ENCODE measurements around the gene SLC25A23.

SLC25A23 gene

DNA sequence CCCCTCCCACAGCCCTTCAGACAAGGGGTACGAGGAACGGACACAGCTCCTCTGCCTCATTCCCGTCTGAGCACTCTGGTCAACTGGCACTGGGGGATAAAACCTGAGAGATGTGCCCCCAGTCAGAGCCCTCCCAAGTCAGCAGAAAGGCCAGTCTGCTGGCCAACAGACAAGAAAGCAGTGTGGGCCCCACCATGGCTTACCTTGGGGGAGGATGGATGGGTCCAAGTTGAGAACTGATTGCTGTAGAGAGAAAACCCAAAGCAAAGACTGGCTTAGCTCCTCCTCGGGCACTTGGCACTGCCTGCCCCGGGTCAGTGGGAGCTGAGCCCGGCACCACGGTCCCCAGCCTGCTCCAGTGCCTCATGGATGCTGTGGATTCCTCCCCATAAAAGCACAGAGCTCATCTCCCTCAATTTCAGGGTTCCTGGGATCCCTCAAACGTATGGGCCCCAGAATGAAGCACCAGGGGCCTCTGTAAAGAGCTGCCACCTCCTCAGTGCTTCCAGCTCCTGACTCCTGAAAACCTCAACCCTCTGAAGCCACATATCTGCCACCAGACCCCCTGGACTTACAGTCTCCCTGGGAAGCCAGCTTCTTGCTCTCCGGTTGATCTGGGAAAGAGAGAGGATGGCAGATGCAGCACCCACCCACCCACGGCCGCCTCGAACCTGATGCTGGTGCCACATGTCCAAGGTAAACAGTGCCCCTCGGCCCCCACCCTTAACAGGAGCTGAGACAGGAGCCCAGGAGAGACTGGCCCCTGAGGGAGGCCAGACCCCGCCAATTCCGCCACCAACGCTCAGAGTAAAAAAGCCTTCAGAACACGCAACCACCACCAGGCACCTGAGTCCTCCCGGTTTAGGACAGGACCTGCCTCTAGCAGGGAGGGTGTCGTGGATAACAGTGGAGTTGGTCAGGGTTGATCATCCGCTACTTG is 38.2 kb downstream of the SLC25A23 start:
- no peak for DNase-seq (ENCODE audit: extremely low read depth, low read depth)
- TF ChIP-seq, protein P1, sequence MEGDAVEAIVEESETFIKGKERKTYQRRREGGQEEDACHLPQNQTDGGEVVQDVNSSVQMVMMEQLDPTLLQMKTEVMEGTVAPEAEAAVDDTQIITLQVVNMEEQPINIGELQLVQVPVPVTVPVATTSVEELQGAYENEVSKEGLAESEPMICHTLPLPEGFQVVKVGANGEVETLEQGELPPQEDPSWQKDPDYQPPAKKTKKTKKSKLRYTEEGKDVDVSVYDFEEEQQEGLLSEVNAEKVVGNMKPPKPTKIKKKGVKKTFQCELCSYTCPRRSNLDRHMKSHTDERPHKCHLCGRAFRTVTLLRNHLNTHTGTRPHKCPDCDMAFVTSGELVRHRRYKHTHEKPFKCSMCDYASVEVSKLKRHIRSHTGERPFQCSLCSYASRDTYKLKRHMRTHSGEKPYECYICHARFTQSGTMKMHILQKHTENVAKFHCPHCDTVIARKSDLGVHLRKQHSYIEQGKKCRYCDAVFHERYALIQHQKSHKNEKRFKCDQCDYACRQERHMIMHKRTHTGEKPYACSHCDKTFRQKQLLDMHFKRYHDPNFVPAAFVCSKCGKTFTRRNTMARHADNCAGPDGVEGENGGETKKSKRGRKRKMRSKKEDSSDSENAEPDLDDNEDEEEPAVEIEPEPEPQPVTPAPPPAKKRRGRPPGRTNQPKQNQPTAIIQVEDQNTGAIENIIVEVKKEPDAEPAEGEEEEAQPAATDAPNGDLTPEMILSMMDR (IDR thresholded peaks at IDR 0.05; ENCODE audit: low read depth, low read length), result no peak

DNA sequence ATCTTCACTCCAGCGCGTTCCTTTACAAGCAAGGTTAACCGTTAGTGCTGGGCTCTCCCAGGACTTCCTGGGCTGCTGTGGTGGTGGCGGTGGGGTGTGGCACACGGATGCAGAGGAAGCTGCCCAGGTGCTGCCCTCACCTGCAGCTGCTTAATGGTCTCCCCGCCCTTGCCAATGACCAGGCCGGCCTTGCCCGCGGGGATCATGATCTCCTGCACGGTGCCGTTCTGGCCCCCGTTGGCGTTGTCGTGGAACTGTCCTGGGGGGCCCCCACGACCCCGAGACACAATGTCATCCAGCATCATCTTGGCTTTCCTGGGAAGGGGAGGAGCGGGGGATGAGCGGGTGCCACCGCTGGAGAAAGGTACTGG is 41.0 kb downstream of the SLC25A23 start:
- no peak for DNase-seq (ENCODE audit: extremely low read depth, low read depth)
- TF ChIP-seq, protein P1 (IDR thresholded peaks at IDR 0.05; ENCODE audit: low read depth, low read length), result no peak

DNA sequence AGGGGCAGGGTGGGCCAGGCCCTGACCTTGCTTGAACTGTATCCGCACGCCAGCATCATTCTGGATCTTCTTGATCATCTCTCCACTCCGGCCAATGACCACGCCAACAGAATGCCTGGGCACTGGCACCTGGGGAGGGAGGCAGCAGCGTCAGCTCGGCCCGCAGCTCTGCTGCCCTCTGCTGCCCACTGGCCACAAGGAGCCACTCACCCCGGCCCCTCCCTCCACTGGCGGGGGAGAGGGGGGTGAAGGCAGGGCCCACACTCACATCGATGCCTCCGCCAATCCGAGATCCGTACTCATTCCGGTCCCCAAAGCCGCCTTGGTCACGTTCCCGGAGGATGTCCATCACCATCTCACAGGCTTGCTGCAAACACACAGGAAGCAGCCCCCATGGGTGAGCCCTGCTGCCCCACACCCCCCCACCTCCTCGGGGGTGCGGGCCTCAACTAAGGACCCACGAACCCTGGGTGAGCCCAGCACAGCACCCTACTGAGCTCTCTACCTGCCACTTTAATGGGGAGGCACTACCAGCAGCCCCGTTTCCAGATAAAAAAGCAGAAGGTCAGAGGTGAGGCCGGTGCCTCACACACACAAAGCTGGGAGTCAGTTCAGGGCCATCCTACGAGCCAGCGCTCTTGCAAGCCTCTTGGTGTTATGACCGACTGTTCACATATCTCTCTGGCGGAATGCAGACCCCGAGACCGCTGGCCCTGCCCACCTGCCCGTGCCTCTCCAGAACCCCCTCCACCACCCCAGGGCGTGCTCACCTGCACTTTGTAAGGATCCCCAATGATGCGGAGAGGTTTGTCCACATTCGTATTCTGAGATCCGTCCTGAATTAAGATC is 41.7 kb downstream of the SLC25A23 start:
- no peak for DNase-seq (ENCODE audit: extremely low read depth, low read depth)
- TF ChIP-seq, protein P1 (IDR thresholded peaks at IDR 0.05; ENCODE audit: low read depth, low read length), result peak; percentile 40

DNA sequence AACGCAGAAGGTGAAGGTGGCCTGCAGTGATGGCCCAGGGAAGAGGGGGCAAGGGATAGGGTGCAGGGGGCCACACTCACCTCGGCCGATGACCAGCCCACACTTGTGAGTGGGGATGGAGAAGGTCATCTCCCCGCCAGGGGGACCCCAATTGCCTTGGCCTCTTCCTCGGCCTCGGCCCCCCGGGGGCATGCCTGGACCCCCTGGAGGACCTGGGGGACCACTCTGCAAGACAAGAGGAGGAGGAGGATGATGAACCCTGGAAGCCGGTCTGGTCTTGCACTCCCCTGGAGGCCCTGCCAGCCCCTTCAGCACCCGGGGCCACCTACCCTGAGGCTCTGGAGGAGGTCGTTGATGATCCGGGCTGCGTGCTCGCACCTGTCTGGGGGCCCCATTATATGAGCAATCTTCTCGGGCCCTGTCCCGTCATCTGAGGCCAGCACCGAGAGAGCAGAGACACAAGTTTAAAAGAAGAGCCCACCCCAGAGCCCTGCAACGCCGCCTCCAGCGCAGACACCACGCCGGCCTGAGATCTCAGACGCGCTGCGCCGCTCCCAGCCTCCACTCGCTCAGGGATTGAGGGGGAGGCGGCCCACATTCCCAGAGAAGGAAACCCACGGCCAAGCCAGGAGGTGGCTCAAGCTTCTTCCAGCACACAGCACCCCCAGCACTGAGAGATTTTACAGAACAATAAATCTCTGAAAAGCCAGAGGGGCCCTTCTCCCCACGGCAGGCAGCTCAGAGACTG is 42.8 kb downstream of the SLC25A23 start:
- DNase-seq (ENCODE audit: extremely low read depth, low read depth), result no peak
- TF ChIP-seq, protein P1 (IDR thresholded peaks at IDR 0.05; ENCODE audit: low read depth, low read length), result no peak

DNA sequence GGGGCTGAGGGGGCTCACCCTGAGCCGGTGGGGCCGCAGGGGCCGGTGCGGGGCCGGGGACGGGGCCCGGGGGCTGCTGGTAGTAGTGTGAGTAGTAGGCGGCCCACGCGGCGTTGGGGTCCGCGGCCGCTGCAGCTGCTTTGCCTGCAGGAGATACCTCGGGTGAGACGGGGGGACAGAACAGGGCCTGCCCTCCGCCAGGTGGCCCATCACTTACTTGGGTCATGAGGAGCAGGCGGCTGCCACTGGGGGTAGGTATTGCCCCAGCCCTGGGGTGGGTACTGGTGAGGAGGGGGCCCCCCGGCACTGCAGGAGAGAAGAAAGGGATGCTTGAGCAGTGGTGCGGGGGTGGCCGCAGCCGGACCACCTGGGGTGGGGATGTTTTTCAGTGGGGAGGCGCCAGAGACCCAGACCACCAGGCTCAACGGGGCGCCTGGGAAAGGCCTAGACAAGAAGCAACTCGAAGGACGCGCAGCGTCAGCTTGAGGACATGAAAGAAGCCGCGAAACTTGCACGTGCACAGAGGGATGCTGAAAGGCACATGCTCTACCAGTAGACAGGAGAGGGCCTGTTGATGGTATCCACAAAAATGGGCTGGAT is 43.9 kb downstream of the SLC25A23 start:
- TF ChIP-seq, protein P1 (IDR thresholded peaks at IDR 0.05; ENCODE audit: low read depth, low read length), result no peak
- DNase-seq (ENCODE audit: extremely low read depth, low read depth), result no peak

DNA sequence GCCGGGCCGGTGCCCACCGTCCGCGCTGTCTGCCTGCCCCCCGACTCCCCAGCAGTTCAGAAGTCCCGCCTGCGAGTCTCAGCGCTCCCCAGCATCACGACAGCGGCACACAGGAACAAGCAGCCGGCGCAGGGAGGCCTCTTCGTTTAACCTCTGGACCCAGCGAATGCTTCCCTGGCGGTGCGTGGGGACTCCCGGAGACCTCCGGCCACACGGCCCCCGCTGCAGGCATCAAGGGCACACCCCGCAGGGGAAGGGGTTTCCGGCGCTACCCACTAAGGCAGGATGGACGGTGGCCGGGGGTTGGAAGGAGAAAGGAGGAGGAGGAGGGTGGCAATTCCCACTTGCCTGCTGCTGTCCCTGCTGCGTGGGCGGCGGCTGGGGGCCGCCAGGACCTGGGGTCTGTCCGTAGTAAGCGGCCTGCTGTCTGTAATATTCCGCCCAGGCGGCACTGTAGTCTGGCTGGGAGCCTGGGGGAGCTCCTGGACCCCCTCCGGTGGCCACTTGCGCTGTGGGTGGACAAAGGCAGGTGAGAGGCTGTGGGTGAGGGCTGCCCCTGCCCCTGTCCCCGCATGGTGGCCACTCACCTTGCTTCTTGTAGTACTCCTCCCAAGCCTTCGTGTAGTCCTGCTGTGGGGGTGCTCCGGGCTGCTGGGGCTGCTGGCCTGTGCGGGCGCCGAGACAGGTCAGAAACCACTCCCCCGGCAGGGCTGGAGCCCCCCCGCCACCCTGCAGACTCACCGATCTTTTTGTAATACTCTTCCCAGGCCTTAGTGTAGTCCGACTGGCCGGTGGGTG is 44.6 kb downstream of the SLC25A23 start:
- TF ChIP-seq, protein P1 (IDR thresholded peaks at IDR 0.05; ENCODE audit: low read depth, low read length), result no peak
- DNase-seq (ENCODE audit: extremely low read depth, low read depth), result no peak
